CD4-positive, alpha-beta T cell treated with Interleukin-1 beta for 1 hour (primary cell): ENCODE results near the gene KDM5B.
"Not testable (repeated sequence)": the region's sequence is repeated elsewhere in the genome, so short reads cannot be mapped to it uniquely, and the experiment has no call there.

Source experiments
- DNase-seq, 2 donors: peaks; one replicate each; pipeline ENCODE4 v3.0.0-alpha.2; 2020 to 2022

KDM5B gene

GRCh38 chr1:202791077-202791747 is 17.0 kb downstream of the KDM5B start:
- no peak for DNase-seq

- no peak for DNase-seq
These were observed 19.4 kb downstream of the KDM5B start for GRCh38 chr1:202788800-202789199.

- DNase-seq = no peak
These were observed 21.4 kb downstream of the KDM5B start for GRCh38 chr1:202786804-202787203.

- no peak for DNase-seq
These were observed 27.0 kb downstream of the KDM5B start for GRCh38 chr1:202781180-202781579.

- DNase-seq = no peak
These were observed 38.1 kb downstream of the KDM5B start for GRCh38 chr1:202770135-202770534.

- no peak for DNase-seq
These were observed 42.5 kb downstream of the KDM5B start for GRCh38 chr1:202765721-202766120.

GRCh38 chr1:202762019-202762418 is 46.2 kb downstream of the KDM5B start:
- DNase-seq = no peak

GRCh38 chr1:202760589-202760988 is 47.6 kb downstream of the KDM5B start:
- DNase-seq = no peak

- DNase-seq = no peak
These were observed 51.8 kb downstream of the KDM5B start for GRCh38 chr1:202756391-202756790.

- DNase-seq = no peak
These were observed 53.9 kb downstream of the KDM5B start for GRCh38 chr1:202754293-202754692.

- no peak for DNase-seq
These were observed 55.4 kb downstream of the KDM5B start for GRCh38 chr1:202752774-202753173.

GRCh38 chr1:202750761-202751160 is 57.5 kb downstream of the KDM5B start:
- DNase-seq = no peak

GRCh38 chr1:202750024-202750423 is 58.2 kb downstream of the KDM5B start:
- DNase-seq = no peak

GRCh38 chr1:202745323-202745888 is 62.8 kb downstream of the KDM5B start:
- DNase-seq = no peak

- DNase-seq = not testable (repeated sequence)
These were observed 63.5 kb downstream of the KDM5B start for GRCh38 chr1:202744770-202745169.

- no peak for DNase-seq
These were observed 65.7 kb downstream of the KDM5B start for GRCh38 chr1:202742496-202742895.

- no peak for DNase-seq
These were observed 75.0 kb downstream of the KDM5B start for GRCh38 chr1:202733251-202733650.

GRCh38 chr1:202728951-202729350 is 79.3 kb downstream of the KDM5B start:
- DNase-seq = no peak

- no peak for DNase-seq
These were observed 82.7 kb downstream of the KDM5B start for GRCh38 chr1:202725526-202725925.

- DNase-seq = no peak
These were observed 84.5 kb downstream of the KDM5B start for GRCh38 chr1:202723708-202724107.

GRCh38 chr1:202723046-202723445 is 85.2 kb downstream of the KDM5B start:
- not testable (repeated sequence) for DNase-seq

GRCh38 chr1:202716654-202717053 is 91.6 kb downstream of the KDM5B start:
- DNase-seq = no peak

GRCh38 chr1:202714202-202714601 is 94.0 kb downstream of the KDM5B start:
- DNase-seq = not testable (repeated sequence)

- no peak for DNase-seq
These were observed 95.1 kb downstream of the KDM5B start for GRCh38 chr1:202713110-202713509.
